NCI-H1092 treated with DMSO at 0.1 percent for 48 hours (cell line): ENCODE results near the gene CLEC2L.

Experiments used
- DNase-seq: peaks from one replicate; lab custom pipeline; 2025; lab: John Stamatoyannopoulos, UW

Gene CLEC2L

DNA sequence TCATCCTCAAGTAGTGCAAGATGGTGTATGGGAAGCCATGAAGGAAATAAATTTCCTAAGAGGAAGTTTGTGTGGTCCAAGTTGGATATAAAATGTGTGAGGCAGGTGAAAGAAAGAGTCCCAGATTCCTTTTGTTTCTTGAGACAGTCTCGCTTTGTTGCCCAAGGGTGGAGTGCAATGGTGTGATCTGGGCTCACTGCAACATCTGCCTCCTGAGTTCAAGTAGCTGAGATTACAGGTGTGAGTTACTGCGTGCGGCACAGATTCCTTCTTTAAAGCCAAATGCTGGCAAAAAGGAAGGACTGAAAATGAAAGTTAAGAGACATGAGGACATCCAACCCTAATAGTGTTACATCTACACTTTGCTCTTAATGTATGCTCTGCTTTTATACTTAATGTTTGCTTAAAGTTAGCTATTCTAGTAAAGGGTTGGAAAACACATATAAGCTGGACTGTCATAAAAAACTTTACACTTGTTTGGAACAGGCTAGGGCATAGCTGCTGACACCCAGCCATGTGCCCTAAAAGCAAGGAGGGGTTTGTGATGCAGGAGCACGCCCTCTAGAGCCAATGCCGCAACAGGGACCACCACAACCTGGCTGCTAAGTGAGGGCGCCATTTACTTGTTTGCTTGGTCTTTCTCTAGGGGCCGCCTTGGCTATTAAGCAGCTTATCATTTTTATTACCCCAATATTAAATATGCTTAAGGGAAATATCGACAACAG, 34.5 kb downstream of the CLEC2L start:
- DNase-seq = no peak

DNA sequence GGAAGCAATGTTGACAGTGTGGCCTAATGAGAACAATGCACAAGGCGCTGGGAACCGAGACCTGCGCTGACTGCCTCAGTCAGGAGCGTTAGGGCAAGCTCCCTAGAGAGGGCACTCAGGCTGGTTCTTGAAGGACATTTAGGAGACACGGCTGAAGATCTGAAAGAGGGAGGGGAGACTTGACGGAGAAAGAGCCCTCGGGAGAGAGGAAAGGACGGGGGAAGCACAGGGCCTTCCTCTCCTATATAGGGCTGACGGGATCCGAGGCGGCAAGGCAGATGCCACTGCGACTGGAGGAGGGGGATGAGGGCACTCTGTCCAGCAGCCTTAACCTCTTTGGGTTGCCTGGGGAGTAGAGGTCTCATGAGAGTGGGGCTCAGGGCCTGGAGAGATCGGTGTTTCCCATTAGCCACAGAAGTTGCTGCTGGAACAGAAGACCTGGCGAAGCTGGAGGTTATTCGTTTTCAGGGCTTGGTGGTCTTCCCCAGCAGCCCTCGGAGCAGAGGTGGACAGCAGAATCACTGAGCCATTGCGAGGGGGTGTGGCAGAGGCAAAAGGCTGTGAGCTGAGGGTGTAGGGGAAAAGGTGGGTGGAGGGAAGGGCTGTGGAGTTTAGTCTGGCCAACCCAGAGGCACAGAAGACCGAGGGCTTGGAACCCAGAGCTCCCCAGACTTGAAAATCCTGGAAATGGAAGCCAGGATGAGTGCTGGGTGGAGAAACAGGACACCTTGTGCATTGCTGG, 36.0 kb downstream of the CLEC2L start:
- DNase-seq = no peak

DNA sequence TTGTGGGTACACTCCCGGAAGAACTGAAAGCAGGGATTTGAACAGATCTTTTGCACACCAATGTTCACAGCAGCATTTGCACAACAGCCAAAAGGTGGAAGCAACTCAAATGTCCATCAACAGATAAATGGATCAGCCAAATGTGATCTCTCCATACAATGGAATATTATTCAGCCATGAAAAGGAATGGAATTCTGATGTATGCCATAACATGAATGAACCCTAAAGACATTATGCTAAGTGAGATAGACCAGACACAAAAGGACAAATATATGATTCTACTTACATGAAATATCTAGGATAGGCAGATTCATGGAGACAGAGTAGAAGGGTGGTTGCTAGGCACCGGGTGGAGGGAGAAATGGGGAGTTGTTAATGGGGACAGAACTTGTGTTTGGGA, 36.7 kb downstream of the CLEC2L start:
- DNase-seq = no peak

DNA sequence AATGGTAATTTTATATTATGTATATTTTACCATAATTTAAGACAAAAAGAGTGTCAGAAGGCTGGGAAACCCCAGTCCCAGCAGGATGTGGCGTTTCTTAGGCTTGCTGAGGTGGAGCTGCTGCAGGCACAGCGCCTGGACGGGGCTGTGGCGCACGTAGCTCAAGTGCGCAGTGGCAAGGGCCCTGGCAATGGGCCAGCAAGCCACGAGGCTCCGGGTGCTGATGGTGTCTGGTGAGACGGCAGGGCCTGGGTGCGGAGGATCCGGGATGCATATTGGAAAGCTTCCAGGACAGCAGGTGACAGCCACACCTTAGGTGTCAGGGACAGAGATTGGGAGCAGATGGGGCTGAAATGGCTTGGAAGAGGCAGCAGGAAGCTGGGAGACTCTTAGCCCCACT, 37.2 kb downstream of the CLEC2L start:
- peak; percentile 87 for DNase-seq

DNA sequence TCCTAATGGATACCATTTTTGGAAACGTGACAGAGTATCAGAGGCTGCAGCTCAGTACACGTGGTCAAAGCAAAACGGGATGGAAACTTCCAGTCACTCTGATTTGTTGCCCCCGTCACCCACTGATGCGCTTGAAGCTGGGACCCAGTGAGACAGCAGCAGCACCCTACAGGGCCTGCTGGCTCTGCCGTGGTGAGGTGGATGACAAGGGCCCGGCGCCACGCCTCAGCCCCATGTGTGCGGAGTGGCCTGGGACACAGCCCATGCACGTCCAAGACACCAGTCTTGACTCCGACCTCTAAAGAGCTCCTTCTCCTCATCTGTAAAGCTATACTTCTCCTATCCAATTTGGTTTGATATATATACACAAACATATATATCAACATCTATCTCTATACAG, 39.0 kb downstream of the CLEC2L start:
- DNase-seq = no peak

DNA sequence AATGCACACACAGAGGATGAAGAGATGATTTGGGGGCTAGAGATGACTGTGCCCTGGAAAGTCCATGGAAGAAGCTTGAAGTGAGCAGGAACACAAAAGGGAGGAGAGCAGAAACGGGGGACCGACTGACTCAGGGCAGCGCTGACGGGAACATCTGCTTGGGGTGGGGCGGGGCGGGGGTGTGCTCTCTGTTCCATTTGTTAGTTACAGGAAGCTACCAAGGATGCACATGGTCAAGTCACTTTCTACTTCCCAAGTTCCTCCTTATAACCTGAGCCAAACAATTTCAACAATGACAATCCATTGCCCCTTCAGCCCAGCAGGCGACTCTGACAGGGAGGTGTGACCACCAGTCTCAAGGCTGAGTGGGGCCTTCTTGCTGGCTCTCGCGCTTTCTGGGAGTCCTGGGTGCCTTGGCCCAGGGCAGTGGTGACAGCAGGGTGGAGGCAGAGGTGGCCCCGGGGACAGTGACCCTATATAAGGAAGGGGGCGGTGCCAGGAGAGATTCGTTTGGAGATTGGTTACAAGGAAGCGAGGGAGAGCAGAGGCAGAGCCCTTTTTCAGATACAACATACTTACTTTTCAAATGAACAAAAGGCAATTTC, 39.6 kb downstream of the CLEC2L start:
- DNase-seq = no peak

DNA sequence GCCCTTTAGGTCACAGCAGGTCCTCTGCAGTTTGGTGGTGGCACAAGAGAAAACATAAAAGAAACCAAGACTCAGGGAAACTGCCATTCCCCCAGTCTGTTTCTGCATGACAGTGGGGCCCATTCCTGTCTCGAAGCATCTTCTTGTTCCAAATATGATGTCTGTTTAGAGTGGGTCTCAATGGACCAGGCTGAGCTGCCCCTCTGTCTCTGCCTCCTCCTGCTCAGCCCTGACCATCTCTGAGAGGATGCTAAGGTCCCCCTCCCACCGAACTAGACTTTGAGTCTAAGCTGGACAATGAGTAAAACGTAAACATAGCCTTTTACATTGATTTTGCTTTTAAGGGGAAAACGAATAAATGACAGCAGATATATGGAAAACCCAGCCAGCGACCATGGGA, 40.4 kb downstream of the CLEC2L start:
- DNase-seq = no peak

DNA sequence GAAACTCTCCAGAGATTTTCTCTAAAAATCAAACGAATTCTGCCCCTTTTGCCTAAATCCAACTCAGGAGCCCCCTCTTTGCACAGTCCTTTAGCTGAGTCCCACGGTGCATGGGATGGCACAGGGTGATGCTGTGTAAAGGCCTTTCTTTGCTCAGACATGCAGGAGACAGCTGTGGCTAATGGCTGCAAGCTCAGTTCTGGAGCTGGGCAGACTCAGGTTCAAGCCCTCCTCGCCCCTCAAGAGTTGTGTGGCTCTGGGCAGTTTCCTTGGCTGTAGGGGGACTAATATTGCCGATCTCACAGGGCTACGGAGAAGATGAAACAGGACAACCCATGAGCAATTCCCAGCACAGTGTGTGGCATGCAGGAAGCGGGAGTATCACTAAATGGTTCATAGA, 42.6 kb downstream of the CLEC2L start:
- DNase-seq = no peak

DNA sequence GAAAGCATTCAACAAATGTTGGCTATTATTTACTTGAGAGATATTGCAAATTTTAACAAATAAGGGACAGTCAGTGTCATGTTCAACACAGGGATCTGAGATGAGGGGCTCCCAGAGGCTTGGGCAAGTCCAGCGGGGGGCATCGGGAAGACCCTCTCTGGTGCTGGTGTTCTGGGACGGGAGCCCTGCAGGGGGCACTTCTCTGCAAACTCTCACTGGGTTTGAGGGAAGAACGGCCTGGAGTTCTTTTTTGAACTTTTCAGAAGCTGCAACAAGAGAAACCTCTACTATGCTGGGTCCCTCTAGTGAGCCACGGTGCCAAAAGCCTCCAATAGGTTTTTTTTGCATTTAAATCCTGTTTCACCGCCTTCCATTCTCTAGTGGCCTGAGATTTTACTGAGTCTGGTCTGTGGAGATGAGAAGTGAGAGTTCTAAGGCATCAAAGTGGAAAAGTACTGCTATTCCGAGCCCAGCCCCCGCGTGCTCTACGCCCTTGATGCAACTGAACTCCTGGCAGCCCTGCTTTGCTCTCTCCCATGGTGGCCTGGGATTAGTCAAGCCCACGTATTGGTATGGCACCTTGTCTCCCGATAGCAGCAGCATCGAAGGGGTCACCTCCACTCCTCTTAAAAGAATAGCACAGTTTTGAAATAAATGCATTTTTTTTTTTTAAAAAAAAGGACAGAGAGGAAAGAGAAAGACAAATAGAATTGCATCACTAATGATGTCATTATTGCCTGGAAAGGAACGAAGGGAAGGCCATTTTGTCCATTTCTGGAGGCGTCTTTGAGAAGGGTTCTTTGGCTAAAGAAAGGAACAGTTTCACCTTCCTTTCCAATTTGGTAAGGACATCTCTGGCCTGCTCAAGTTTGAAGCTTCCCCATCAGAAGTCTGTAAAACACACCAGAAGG, 43.5 kb downstream of the CLEC2L start:
- no peak for DNase-seq

DNA sequence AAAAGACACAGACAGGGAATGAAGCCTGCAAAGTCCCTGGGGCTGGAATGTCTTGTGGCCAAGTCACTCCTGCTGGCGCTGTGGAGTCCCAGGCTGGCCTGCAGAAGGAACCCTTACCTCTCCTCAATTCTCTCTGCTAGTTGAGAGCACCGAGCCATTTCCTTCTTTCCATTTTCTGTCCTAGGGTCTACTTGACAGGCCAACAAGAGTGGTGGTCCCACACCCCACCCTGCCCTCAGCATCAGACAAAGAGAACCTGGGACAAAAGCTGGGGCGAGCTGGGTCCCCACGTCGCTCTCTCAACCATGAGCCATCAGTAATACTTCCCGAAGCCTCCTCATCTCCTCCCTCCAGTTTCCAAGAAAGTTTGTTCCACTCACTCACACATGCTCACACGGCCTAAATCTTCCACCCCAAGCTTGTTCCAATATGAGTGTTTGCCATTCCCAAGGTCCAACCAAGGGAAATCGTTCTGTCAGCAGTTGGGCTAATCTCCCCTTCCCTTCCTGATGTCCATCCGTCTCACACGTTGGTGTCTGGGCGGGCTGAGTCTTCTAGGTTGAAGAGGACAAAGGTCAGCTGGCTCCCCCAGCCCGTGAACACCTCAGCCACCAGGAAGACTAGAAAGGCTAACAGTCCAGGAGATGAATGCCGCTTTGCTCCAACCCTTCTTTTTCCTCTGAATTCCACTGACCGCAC, 44.3 kb downstream of the CLEC2L start:
- DNase-seq = no peak

DNA sequence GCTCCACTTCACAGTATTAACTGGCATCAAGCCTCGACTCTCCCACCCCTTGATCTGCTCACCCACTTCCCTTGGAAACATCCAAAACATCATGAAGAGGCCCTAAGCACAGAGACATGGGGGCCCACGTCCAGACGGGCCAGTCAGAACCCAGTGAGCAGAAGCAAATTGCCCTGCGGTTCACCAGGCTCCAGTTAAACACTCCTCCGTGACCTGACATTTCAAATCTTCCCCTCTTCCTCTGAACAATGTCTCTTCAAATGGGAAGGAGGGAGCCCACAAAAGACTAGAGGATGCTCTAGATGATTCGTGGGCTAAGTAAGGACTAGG, 44.8 kb downstream of the CLEC2L start:
- no peak for DNase-seq

DNA sequence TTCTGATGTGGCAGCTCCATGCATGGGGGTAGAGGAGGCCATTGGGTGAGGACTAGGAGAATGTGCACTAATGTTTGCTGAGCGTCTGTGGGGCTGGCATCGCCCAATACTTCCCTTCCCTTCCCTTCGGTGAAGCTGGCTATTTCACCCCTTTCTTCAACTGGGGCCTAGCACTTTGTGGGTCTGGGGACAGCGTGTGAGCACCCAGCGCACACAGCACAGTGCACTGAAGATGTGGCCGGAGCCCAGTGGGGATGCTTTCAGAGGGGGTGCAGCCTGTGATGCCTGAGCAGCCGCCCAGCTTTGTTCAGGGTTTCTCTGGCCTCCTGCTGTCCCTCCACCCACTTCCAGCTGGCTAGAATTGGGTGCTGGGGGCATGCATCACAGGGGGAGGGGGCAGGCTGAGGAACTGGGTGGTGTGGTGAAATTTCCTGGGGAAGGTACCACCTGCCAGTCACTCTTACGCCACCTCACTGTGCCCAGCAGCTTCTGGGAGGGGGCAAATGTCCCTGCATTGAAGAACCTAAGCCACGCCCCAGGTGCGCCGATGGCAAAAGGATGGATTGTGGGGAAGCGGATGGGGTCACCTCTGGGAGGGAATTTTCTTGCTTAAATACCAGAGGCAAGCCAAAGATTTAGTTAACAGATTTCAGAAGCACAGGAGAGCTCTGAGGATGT, 45.5 kb downstream of the CLEC2L start:
- DNase-seq = no peak

DNA sequence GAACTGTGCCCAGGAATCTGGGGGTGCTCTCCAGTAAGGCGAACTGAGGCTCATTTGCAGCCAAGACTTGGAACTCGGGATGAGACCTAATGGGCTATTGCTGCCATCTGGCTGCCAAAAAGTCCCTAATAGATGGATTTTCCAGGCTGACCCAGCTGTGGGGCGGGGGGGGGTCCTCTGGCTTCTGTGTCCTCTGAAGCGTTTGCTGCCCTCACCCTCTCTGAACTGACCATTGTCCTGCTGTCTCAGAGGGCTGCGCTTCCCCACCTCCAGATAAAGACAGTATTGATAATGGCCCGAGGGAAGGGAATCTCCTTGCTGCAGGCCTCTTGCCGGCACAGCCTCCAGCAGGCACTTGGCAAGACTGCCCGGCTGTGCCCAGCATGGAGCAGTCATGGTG, 46.6 kb downstream of the CLEC2L start:
- DNase-seq = no peak

DNA sequence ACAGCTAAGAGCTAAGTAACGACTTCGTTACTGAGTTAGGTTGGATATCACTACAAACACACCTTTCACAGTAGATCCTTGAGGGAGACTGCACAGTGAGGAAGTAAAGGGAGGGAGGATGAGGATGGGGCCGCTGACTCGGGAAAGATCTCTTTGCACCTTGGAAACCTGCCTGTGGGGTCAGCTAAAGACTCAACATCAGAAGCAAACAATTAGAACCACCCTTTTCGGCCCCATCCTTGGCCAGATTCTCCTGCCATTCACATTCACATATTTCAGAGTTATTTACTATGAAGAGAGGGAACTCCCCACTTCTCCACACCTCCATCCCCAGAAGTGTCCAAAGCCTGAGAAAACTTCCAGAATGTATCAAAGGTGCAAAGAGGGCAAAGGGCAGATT, 47.1 kb downstream of the CLEC2L start:
- no peak for DNase-seq

DNA sequence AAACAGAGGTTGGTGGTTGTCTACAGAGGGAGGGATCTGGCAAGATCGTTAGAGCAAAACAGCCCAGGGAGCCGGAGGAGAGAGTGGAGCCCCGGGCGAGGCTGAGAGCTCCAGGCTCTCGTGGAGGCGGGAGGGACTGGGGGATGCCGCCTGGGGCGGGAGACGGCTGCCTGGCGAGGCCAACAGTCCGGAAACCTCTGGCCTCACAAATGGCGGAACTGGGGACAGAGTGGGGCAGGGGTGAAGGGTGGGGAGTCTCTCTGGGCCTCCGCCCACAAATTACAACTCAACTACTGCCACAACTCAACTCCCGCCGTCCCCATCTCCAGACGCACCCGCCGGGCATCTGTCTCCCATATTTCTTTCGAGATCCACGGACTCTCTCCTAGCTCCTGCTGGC, 47.7 kb downstream of the CLEC2L start:
- DNase-seq = no peak

DNA sequence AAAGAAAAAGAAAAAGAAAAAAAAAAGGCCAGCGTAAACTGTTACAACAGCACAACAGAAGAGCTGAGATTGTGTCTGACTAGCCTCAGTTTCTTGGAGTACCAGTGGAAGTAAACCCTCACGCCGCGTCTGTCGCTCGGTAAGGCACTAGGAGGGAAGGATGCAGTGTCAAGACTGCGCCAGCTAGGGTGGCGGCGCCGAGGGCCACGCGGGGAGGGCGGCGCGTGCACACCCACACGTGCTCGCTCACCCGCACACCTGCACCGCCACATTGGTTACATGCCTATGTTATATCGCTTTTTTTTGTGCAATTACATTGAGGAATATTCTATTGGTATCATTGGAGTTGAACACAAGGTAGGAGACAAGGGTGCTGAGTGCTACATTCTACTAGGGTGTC, 48.2 kb downstream of the CLEC2L start:
- DNase-seq = no peak

DNA sequence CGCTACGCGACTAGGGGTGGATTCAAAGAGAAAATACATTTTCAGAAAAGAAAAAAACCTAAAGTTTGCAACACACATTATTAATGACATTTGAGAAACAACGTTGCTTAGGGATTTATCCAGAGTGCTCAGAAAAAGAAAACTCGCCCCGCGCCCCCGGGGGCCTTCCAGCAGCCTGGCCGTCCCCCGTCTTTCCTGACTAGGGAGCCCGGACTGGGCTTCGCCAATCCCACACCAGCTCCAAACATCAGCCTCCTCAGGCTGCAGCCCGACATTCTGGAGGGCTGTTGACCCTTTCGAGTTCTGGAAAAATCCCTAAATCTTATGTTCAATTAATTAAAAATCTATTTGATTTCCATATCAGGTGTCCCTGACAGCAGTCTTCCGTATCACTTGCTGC, 48.6 kb downstream of the CLEC2L start:
- DNase-seq = no peak

DNA sequence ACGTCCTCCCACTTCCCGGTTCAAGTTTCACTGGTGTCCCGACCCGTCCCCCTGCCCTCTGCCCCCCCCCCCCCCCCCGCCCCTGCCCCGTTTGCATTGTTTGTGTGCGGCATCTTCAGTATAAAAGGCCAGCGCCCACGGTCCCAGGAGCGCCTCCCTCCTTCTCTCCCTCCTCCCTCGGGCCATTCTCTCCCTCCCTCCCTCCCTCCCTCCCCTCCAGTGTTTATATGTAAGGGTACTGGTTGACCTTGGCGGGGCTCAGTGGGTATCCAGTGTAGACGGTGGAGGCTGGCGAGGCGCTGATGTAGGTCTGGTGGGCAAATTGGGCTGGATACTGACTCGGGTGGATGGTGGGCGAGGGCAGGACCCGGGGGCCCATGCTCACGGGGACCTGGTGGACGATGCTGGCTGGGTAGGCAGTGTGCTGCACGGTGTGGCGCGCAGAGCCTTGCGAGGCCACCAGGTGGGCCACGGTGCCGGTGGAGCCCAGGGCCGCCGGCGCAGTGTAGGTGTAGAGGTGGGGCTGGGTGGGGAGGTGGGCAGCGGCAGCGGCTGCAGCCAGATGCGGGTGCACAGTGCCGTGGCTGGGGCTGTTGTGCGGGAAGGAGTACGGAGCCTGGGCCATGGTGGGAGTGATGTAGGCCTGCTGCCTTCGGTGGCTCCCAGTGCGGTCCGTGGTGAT, 49.4 kb downstream of the CLEC2L start:
- DNase-seq = no peak

DNA sequence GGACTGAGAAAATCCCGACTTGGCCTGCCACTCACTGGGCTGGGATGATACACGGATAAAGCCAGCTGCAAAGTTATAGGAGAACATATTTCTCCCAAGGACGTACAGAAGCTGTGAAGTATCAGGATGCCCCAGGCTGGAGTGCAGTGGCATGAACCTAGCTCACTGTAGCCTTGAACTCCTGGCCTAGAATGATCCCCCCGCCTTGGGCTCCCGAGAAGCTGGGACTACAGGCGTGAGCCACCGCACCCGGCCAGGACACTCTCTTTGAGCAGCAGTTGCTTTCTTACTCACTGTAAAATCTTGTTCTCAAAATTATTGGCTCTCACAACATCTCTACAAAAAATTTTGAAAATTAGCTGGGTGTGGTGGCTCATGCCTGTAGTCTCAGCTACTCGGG, 50.4 kb downstream of the CLEC2L start:
- no peak for DNase-seq

DNA sequence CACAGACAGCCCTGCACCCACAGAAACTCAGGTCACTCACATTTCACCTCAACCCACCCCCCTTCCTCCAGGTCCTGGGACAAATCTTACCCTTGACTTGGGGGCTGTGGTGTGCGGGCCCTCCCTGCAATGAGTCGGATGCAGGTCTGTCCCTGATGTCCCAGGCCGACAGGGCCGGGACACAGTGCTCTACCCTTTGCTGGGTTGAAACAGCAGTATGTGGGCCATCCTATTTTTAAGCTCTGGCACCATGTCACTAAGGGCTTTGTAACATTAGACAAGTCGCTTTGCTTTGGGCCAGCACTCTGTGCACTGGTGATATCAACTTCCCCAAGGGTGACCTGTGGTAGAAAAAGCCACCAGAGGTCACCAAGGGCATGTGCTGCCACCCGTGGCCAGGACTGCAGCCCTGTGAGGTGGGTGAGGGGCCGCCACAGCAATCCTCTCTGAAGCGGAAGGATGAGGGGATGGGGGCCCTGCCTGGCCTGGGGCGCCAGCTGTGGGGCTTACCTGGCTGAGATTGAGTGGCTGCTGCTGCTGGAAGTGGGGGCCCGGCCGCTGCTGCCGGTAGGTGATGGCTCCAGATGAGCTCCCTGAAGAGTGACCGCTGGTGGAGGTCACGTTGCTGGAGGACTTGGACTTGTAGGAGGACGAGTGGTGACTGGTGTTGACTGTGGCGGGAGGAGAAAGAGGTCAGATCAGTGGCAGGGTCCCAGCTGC, 51.3 kb downstream of the CLEC2L start:
- DNase-seq = no peak
